Activated naive CD8-positive, alpha-beta T cell (primary cell): Measurements from ENCODE around the gene CCND3.

Source experiments
- H3K27ac Mint-ChIP-seq: one replicate; pipeline ENCODE4 v1.8.0; 2021; ENCODE audit warnings: mixed read lengths
- H3K27me3 Mint-ChIP-seq: one replicate; pipeline ENCODE4 v1.8.0; 2021; ENCODE audit warnings: mixed read lengths
- H3K36me3 Mint-ChIP-seq: one replicate; pipeline ENCODE4 v1.8.0; 2021; ENCODE audit warnings: mixed read lengths
- H3K4me1 Mint-ChIP-seq: one replicate; pipeline ENCODE4 v1.8.0; 2021; ENCODE audit warnings: low read depth, mixed read lengths
- H3K4me3 Mint-ChIP-seq: one replicate; pipeline ENCODE4 v1.8.0; 2021; ENCODE audit warnings: mild to moderate bottlenecking, mixed read lengths
- H3K9me3 Mint-ChIP-seq: one replicate; pipeline ENCODE4 v1.8.0; 2021; ENCODE audit warnings: low read depth, mixed read lengths

Gene CCND3

GRCh38 chr6:41941280-41942066 lies at the start of gene CCND3:
Gene CCND3, minus strand, starts transcription at chr6:41941808. Its CDS starts 159 bp downstream, at chr6:41941649.
- Mint-ChIP-seq H3K27ac (peak within 1 kb of the TSS; percentile 88), H3K27me3 (no peaks in the 10 kb centered on the region), H3K4me1 (peaks cover 64% of the 10 kb centered on the region), H3K4me3 (peak within 1 kb of the TSS; percentile 98), H3K9me3 (no peaks in the 10 kb centered on the region), H3K36me3 (peaks cover 8% of the 10 kb centered on the region)

DNA sequence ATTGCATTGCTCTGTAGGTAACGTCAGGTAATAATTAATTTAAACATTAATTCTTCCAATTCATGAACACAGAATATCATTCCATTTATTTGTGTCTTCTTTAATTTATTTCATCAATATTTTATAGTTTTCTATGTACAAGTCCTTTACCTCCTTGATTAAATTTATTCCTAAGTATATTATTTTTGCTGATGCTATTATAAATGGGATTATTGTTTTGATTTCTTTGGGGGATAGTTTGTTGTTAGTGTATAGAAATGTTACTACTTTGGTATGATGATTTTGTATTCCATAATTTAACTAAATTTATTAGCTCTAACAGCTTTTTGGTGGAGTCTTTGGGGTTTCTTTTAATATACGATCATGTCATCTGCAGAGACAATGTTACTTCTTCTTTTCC lies 44.7 kb upstream of the CCND3 start:
- H3K27me3 Mint-ChIP-seq = no peaks in the 10 kb centered on the region
- H3K27ac Mint-ChIP-seq = peak overlapping the region; percentile 54
- H3K4me1 Mint-ChIP-seq = peaks cover 60% of the 10 kb centered on the region
- H3K9me3 Mint-ChIP-seq = no peaks in the 10 kb centered on the region
- no peak overlapping the region for H3K4me3 Mint-ChIP-seq
- H3K36me3 Mint-ChIP-seq = peaks cover 9% of the 10 kb centered on the region

DNA sequence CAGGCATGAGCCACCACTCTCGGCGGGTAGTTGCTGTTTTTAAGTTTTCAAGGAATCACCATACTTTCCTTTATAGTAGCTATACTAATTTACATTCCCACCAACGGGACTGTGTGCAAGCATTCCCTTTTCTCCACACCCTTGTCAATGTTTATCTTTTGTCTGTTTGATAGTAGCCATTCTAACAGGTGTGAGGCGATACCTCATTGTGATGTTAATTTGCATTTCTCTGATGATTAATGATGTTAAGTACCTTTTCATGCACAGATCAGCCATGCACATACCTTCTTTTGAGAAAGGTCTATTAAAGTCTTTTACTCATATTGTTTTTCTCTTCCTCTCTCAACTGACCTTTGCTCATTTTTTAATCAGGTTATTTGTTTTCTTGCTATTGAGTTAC lies 43.0 kb upstream of the CCND3 start:
- H3K27ac Mint-ChIP-seq = peak overlapping the region; percentile 81
- H3K4me3 Mint-ChIP-seq = peak overlapping the region; percentile 49
- H3K4me1 Mint-ChIP-seq = peaks cover 62% of the 10 kb centered on the region
- peaks cover 12% of the 10 kb centered on the region for H3K36me3 Mint-ChIP-seq
- H3K27me3 Mint-ChIP-seq = no peaks in the 10 kb centered on the region
- H3K9me3 Mint-ChIP-seq = no peaks in the 10 kb centered on the region

DNA sequence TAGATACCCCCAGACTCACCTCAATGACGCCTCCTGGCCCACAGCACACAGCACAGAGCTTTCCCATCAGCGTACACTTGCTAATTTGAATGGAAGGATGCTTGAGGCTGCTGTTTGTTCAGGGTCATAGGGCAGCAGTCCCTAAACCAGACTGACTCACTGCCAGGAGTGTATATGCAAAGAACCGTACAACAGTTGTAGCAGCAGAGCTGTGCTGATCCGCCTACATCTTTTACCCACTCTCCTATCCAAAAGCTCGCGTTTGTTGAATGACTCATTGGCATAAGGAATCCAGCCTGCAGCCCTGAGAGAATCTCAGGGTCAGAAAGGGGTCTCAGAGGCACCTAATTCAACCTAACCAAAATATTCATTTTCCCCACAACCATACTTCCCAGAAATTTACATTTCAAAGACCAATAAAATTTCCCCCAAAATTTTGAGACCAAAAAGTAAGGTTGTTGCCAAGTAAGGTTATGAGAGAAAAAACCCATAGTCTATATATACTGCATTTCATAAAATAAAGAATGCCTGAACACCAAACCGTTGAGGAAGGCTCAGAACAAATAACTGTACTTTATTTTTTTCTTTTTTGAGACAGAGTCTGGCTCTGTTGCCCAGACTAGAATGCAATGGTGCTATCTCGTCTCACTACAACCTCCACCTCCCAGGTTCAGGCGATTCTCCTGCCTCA lies 35.3 kb upstream of the CCND3 start:
- Mint-ChIP-seq H3K4me1 (peaks cover 75% of the 10 kb centered on the region), H3K4me3 (peak overlapping the region; percentile 76), H3K27ac (peak overlapping the region; percentile 92), H3K27me3 (no peaks in the 10 kb centered on the region), H3K36me3 (peaks cover 6% of the 10 kb centered on the region), H3K9me3 (no peaks in the 10 kb centered on the region)

DNA sequence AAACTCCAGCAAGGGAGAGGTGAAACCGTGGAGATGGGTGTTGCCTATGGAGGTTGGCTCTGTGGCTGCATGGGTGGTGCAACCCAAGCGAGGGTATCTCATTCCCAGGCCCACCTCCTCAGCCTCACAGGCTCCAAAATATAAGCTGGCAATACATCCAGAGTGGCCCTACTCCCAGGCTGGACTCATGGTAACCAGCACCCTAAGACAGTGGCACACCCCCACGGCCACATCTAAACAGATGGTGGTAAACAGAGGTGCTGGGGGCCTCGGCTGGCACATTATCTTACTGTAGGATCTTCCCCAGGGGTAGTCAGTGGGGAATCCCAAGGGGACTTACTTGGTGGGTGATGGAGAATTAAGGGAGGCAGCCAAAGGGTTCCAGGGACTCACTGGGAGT lies 33.7 kb upstream of the CCND3 start:
- H3K4me1 Mint-ChIP-seq = peaks cover 78% of the 10 kb centered on the region
- peak overlapping the region; percentile 51 for H3K4me3 Mint-ChIP-seq
- H3K36me3 Mint-ChIP-seq = peaks cover 2% of the 10 kb centered on the region
- H3K27me3 Mint-ChIP-seq = no peaks in the 10 kb centered on the region
- H3K27ac Mint-ChIP-seq = peak overlapping the region; percentile 92
- H3K9me3 Mint-ChIP-seq = no peaks in the 10 kb centered on the region

GRCh38 chr6:41974281-41974825 lies 32.7 kb upstream of the CCND3 start:
- Mint-ChIP-seq H3K36me3 (peaks cover 2% of the 10 kb centered on the region), H3K27me3 (no peaks in the 10 kb centered on the region), H3K4me1 (peaks cover 76% of the 10 kb centered on the region), H3K9me3 (no peaks in the 10 kb centered on the region), H3K27ac (peak overlapping the region; percentile 92), H3K4me3 (no peak overlapping the region)

DNA sequence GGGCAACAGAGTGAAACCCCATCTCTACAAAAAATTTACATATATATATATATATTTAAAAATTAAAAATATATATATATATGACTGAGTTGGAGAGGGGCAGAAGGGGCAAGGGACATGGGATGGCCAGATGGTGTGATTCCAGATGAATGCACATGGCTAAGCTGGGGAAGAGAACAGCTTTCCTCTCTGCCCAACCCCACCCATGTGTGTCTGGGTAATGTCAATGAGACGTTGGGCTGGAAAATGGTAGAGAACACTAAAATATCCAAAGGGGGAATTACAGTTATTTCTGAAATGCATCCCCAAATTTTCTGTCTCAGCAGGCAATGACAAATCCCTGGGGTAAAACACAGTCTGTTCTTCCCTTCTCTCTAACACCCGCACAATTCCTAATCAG lies 31.2 kb upstream of the CCND3 start:
- H3K9me3 Mint-ChIP-seq = no peaks in the 10 kb centered on the region
- peaks cover 2% of the 10 kb centered on the region for H3K36me3 Mint-ChIP-seq
- H3K27ac Mint-ChIP-seq = peak overlapping the region; percentile 92
- peaks cover 78% of the 10 kb centered on the region for H3K4me1 Mint-ChIP-seq
- H3K4me3 Mint-ChIP-seq = no peak overlapping the region
- no peaks in the 10 kb centered on the region for H3K27me3 Mint-ChIP-seq

GRCh38 chr6:41970436-41970846 lies 28.8 kb upstream of the CCND3 start:
- Mint-ChIP-seq H3K27ac (peak overlapping the region; percentile 94), H3K9me3 (no peaks in the 10 kb centered on the region), H3K27me3 (no peaks in the 10 kb centered on the region), H3K4me3 (peak overlapping the region; percentile 36), H3K36me3 (peaks cover 2% of the 10 kb centered on the region), H3K4me1 (peaks cover 78% of the 10 kb centered on the region)

DNA sequence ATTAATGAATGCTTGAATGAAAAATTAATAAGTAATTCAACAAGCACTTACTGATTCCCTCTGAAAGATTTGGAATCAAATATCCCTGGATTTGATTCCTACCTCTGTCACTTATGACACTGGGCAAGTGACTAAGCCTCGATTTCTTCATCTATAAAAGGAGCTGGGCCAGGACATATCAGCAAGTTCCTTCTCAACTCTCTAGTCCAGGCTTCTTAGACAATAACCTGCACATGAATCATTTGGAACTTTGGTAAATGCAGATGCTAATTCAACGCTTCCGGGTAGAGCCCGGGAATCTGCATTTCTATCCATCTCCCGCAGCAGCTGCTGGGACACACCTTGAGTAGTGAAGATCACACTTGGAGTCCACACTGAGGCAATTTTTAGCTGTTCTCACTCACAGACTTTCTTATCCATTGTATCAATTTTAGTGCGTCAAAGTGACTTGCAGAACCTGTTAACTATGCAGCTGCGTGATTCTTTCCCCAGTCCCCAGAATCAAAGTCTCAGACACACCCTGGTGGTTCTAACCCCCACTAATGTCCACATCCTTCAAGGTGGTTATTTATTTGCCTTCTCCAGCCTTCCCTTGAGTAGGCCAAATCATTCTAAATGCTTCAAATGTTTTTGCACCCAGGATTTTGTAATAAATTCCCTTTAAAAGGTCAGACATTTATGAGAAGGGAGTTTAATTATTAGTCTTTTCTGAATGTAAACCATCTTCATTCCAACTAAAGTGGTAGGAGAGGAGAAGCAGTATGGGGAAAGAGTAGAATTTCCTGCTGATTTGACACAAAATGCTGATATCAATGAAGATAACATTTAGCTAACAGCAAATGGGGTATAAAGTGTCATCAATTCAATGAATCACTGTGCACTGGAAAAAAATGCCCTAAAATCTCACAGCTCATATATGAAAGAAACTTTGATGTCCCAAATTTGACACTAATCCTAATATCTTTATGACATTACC lies 26.0 kb upstream of the CCND3 start:
- Mint-ChIP-seq H3K27ac (peak overlapping the region; percentile 90), H3K4me3 (peak overlapping the region; percentile 51), H3K27me3 (no peaks in the 10 kb centered on the region), H3K9me3 (no peaks in the 10 kb centered on the region), H3K4me1 (peaks cover 79% of the 10 kb centered on the region), H3K36me3 (peaks cover 12% of the 10 kb centered on the region)

DNA sequence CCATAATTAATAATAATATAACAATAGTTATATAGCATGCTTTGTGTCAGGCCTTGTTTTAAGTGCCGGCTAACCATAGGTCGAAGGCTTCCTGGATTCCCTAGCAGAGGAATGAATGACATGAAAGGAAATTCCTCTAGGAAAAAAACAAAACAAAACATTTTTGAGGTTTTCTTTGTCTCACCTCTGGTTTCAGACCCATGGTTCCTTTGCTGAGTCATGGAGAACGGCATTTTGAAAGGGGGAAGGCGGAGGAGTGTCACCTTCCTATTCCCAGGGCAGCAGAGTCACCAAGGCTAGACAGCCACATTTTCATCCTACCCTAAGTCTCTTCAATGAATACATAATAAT lies 25.3 kb upstream of the CCND3 start:
- H3K36me3 Mint-ChIP-seq = peaks cover 10% of the 10 kb centered on the region
- H3K4me3 Mint-ChIP-seq = no peak overlapping the region
- H3K4me1 Mint-ChIP-seq = peaks cover 77% of the 10 kb centered on the region
- H3K27me3 Mint-ChIP-seq = no peaks in the 10 kb centered on the region
- H3K27ac Mint-ChIP-seq = peak overlapping the region; percentile 90
- no peaks in the 10 kb centered on the region for H3K9me3 Mint-ChIP-seq

- peaks cover 82% of the 10 kb centered on the region for H3K4me1 Mint-ChIP-seq
These were observed 24.8 kb upstream of the CCND3 start for GRCh38 chr6:41966214-41966920.

DNA sequence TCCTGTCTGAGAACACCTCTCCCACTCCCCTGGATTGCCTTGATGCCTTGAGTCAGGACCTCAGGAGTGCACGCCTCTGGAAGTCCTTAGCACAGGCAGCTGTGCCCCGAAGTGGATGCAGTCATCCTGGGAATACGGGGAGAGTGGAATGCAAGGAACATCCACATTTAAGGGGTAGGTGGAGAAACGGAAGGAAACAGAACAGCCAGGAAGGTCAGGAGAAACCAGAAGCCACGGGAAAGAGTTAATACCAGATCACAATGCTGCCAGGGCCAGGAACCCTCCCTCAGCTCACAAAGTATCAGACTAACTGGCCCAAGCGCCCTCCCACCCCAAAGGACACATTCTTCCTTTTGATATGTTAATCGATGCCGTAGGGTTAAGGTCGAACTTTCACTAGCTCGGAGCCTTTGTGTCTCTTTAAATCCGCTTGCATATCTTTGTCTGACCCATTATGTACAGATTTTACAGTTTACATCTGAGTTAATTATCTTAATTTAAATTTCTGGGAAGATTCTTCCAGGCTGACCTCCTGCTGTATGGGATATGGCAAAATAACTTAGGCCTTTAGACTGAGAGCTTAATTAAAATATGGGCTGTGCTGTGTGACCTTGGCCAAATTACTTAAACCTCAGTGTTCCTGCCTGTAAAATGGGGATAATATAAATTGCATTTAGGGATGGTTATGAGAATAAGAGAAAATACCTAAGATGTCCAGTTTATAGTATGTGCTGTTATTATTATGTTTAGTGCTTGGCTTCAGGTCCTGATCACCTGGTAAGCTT lies 24.0 kb upstream of the CCND3 start:
- peak overlapping the region; percentile 90 for H3K27ac Mint-ChIP-seq
- H3K36me3 Mint-ChIP-seq = peaks cover 14% of the 10 kb centered on the region
- H3K9me3 Mint-ChIP-seq = no peaks in the 10 kb centered on the region
- H3K27me3 Mint-ChIP-seq = no peaks in the 10 kb centered on the region
- H3K4me1 Mint-ChIP-seq = peaks cover 82% of the 10 kb centered on the region
- H3K4me3 Mint-ChIP-seq = no peak overlapping the region

More at GRCh38 chr6:41966214-41966920, 24.8 kb upstream of the CCND3 start:
- Mint-ChIP-seq H3K9me3 (no peaks in the 10 kb centered on the region), H3K27ac (peak overlapping the region; percentile 90), H3K4me3 (no peak overlapping the region), H3K36me3 (peaks cover 14% of the 10 kb centered on the region), H3K27me3 (no peaks in the 10 kb centered on the region)

DNA sequence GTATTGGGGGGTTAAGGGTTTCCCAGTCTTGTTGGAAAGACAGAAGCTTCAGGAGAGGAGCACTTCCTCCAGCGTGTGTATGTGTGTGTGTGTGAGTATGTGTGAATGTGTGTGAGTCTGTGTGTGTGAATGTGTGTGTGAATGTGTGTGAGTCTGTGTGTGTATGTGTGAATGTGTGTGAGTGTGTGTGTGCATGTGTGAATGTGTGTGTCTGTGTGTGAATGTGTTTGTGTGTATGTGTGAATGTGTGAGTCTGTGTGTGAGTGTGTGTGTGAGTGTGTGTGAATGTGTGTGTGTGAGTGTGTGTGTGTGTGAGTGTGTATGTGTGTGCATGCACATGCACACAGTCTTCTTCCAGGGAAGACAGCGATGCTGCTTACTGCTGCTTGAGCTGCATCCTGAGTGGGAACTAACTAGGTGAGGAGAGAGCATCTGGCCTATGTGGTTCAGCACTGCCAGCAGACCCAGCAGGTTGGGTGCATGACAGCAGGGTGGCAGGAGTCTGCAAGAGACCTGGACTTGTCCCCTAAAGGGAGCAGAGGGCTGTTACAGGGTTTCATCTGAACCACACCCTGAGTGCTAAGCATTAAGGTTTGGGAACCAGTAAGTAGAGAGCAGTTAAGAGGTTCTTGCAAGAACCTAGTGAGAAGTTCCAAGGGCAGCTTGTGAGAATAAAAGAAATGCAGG lies 22.7 kb upstream of the CCND3 start:
- Mint-ChIP-seq H3K27me3 (no peaks in the 10 kb centered on the region), H3K9me3 (no peaks in the 10 kb centered on the region), H3K27ac (peak overlapping the region; percentile 90), H3K36me3 (peaks cover 17% of the 10 kb centered on the region), H3K4me3 (peak overlapping the region; percentile 49), H3K4me1 (peaks cover 85% of the 10 kb centered on the region)
